DOHH2 (cell line): ENCODE measurements around the gene ABITRAM.
"Not testable (repeated sequence)": the region's sequence is repeated elsewhere in the genome, so short reads cannot be mapped to it uniquely, and the experiment has no call there.

Experiments
- H3F3A ChIP-seq: fragments of 200-600 bp; sonication (generic), shearing (Covaris generic); 2 replicates; pipeline ENCODE4 v1.6.0; 2016; ENCODE audit warnings: antibody characterized with exemption, mild to moderate bottlenecking; ENCODE audit not compliant: control insufficient read depth, insufficient read depth
- H3K27ac ChIP-seq: fragments of 200-600 bp; sonication (generic); 2 replicates; pipeline ENCODE4 v1.5.1; 2014; ENCODE audit warnings: low read depth, mild to moderate bottlenecking, low read length, moderate library complexity
- H3K27me3 ChIP-seq: fragments of 200-600 bp; sonication (generic); 2 replicates; pipeline ENCODE4 v1.6.1; 2014; ENCODE audit warnings: mild to moderate bottlenecking, low read length, mixed read lengths; ENCODE audit not compliant: control insufficient read depth
- H3K36me3 ChIP-seq: fragments of 200-600 bp; sonication (generic); 2 replicates; pipeline ENCODE4 v1.6.1; 2014; ENCODE audit warnings: mild to moderate bottlenecking, low read length, moderate library complexity, mixed read lengths; ENCODE audit not compliant: control insufficient read depth
- H3K4me1 ChIP-seq: fragments of 200-600 bp; sonication (generic); 2 replicates; pipeline ENCODE4 v1.6.1; 2014; ENCODE audit warnings: mild to moderate bottlenecking, low read length, mixed read lengths; ENCODE audit not compliant: control insufficient read depth
- H3K4me2 ChIP-seq: fragments of 200-600 bp; sonication (generic); 2 replicates; pipeline ENCODE4 v1.6.0; 2014; ENCODE audit warnings: mild to moderate bottlenecking, low read length, moderate library complexity
- H3K4me3 ChIP-seq: fragments of 200-600 bp; sonication (generic); 2 replicates; pipeline ENCODE4 v1.5.1; 2014; ENCODE audit warnings: mild to moderate bottlenecking, low read length, mixed read lengths
- H3K79me2 ChIP-seq: fragments of 200-600 bp; sonication (generic); 2 replicates; pipeline ENCODE4 v1.6.1; 2014; ENCODE audit warnings: mild to moderate bottlenecking, low read length, mixed read lengths; ENCODE audit not compliant: control insufficient read depth
- H3K9me2 ChIP-seq: fragments of 200-600 bp; sonication (generic); replicated peaks from 2 replicates; pipeline ENCODE4 v1.6.1; 2014; ENCODE audit warnings: mild to moderate bottlenecking, low read length, mixed read lengths; ENCODE audit not compliant: control insufficient read depth
- H3K9me3 ChIP-seq: fragments of 200-600 bp; sonication (generic); 2 replicates; pipeline ENCODE4 v1.6.1; 2014; ENCODE audit warnings: antibody characterized with exemption, low read length, mixed read lengths; ENCODE audit not compliant: control insufficient read depth, insufficient read depth
- H4K20me1 ChIP-seq: fragments of 200-600 bp; sonication (generic); 2 replicates; pipeline ENCODE4 v1.6.0; 2014; ENCODE audit warnings: low read depth, mild to moderate bottlenecking, antibody characterized with exemption, low read length, moderate library complexity; ENCODE audit not compliant: control insufficient read depth, insufficient read depth
- CTCF ChIP-seq: fragments of 200-600 bp; sonication (generic); IDR thresholded peaks from one replicate; pipeline ENCODE4 v1.5.1; 2014; ENCODE audit warnings: antibody characterized with exemption, mild to moderate bottlenecking, low read depth, low read length; ENCODE audit not compliant: poor library complexity, severe bottlenecking
- EZH2phosphoT487 ChIP-seq: fragments of 200-600 bp; sonication (generic); IDR thresholded peaks from 2 replicates; pipeline ENCODE4 v1.6.1; 2017; ENCODE audit warnings: borderline replicate concordance, mild to moderate bottlenecking, antibody characterized with exemption, low read length, moderate library complexity, mixed read lengths

ABITRAM gene

DNA sequence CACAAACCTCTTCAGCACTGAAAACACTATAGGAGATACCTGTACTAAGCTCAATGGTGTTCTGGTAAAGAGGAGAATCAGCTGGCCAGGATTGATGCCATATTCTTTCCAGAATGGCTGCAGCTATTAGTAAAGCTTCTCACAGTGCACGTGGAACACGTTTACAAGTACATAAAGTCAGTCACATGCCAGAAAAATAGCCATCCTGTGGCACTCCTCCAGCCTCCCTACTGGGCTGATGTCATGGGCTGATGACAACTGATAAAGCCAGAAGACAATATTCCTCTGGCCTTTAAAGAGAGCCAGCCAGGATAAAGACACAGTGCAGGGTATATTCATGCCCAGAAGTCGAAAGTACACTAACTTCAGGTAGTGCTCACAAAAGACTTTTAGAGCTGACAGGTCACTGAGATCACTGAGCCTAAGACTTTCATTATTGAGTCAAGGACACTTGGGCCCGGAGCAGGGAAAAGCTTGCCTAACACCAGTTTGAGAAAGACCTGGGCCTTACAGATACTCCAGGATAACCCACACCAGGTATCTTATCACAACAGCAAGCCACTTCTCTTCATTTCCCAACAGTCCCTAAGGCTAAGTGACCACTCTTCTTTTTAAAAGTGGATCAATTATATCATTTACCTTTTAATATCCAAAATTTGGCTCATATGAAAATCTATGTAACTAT lies 29.4 kb downstream of the ABITRAM start:
- H4K20me1 ChIP-seq = no peaks in the 10 kb centered on the region
- no peaks in the 10 kb centered on the region for H3K27me3 ChIP-seq
- TF ChIP-seq EZH2phosphoT487 = no peak
- no peak for TF ChIP-seq CTCF
- no peaks in the 10 kb centered on the region for H3K79me2 ChIP-seq
- no peaks in the 10 kb centered on the region for H3K9me3 ChIP-seq
- no peaks in the 10 kb centered on the region for H3K4me1 ChIP-seq
- H3K36me3 ChIP-seq = 0 out of 2 replicates have a peak, but pooled peaks cover 2% of the 10 kb centered on the region
- no peak overlapping the region for H3K27ac ChIP-seq
- H3F3A ChIP-seq = no peaks in the 10 kb centered on the region
- no peak overlapping the region for H3K4me2 ChIP-seq
- no peak overlapping the region for H3K4me3 ChIP-seq
- H3K9me2 ChIP-seq = no peaks in the 10 kb centered on the region

GRCh38 chr9:108967916-108968315 lies 33.7 kb downstream of the ABITRAM start:
- Histone ChIP-seq H3K4me2 (no peak overlapping the region), H3K27me3 (no peaks in the 10 kb centered on the region), H3K9me2 (no peaks in the 10 kb centered on the region), H3F3A (no peaks in the 10 kb centered on the region), H3K27ac (no peak overlapping the region), H3K36me3 (peaks cover 23% of the 10 kb centered on the region), H4K20me1 (no peaks in the 10 kb centered on the region), H3K9me3 (no peaks in the 10 kb centered on the region), H3K4me3 (no peak overlapping the region), H3K4me1 (no peaks in the 10 kb centered on the region), H3K79me2 (no peaks in the 10 kb centered on the region)
- TF ChIP-seq CTCF (no peak), EZH2phosphoT487 (no peak)

DNA sequence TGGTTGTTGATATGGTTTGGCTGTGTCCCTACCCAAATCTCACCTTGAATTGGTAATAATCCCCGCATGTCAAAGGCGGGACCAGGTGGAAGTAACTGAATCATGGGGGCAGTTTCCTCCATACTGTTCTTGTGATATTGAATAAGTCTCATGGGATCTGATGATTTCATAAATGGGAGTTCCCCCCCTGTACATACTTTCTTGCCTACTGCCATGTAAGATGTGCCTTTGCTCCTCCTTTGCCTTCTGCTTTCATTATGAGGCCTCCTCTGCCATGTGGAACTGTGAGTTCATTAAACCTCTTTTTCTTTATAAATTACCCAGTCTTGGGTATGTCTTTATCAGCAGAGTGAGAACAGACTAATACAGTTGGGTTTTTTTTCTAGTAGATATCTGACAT lies 37.2 kb downstream of the ABITRAM start:
- H3K4me2 ChIP-seq, H3K9me3 ChIP-seq, H3K79me2 ChIP-seq, H3K9me2 ChIP-seq, H3K27me3 ChIP-seq, H3K27ac ChIP-seq, H3F3A ChIP-seq, H4K20me1 ChIP-seq, H3K4me1 ChIP-seq, H3K4me3 ChIP-seq: not testable (repeated sequence)
- H3K36me3 ChIP-seq = peaks cover 28% of the 10 kb centered on the region

GRCh38 chr9:108972186-108972585 lies 38.0 kb downstream of the ABITRAM start:
- peaks cover 28% of the 10 kb centered on the region for H3K36me3 ChIP-seq
- no peak overlapping the region for H3K4me3 ChIP-seq

More at GRCh38 chr9:108972186-108972585, 38.0 kb downstream of the ABITRAM start:
- no peaks in the 10 kb centered on the region for H3K79me2 ChIP-seq
- H3K9me3 ChIP-seq = no peaks in the 10 kb centered on the region
- no peak overlapping the region for H3K27ac ChIP-seq
- H3K4me1 ChIP-seq = no peaks in the 10 kb centered on the region
- TF ChIP-seq CTCF (no peak), EZH2phosphoT487 (no peak)
- no peaks in the 10 kb centered on the region for H3F3A ChIP-seq
- no peak overlapping the region for H3K4me2 ChIP-seq
- no peaks in the 10 kb centered on the region for H4K20me1 ChIP-seq
- no peaks in the 10 kb centered on the region for H3K9me2 ChIP-seq
- no peaks in the 10 kb centered on the region for H3K27me3 ChIP-seq
